Keratinocyte (primary cell): Measurements from ENCODE around the gene ROS1.

ENCODE experiments used
- CTCF ChIP-seq, 3 experiments: IDR thresholded peaks in 1 of 3; conservative IDR thresholded peaks in 1 of 3; optimal IDR thresholded peaks in 1 of 3; 2 replicates in 2 of 3; 3 replicates in 1 of 3; pipeline versions ENCODE3 to v1.5.1; 2011; ENCODE audit warnings: low read length in 3 of 3, mild to moderate bottlenecking in 3 of 3, moderate library complexity in 2 of 3, control low read depth in 1 of 3, inconsistent platforms in 1 of 3; ENCODE audit not compliant: insufficient read depth in 2 of 3; ENCODE audit errors: extremely low read depth in 1 of 3
- EZH2 ChIP-seq: IDR thresholded peaks from one replicate; pipeline ENCODE4 v1.6.1; 2012; ENCODE audit warnings: inconsistent platforms, mild to moderate bottlenecking, low read length, moderate library complexity

GRCh38 chr6:117375446-117375845, 50.3 kb downstream of the ROS1 start:
- TF ChIP-seq CTCF (optimal IDR thresholded peaks at IDR 0.05 in 1 of 3, IDR thresholded peaks at IDR 0.05 in 1 of 3, conservative IDR thresholded peaks at IDR 0.05 in 1 of 3; ENCODE audit: extremely low read depth in 1 of 3, insufficient read depth in 2 of 3, low read length in 3 of 3) = no peak
- TF ChIP-seq EZH2 = no peak
